CD8-positive, alpha-beta memory T cell (primary cell): ENCODE measurements around the gene FOXO3B. TPM values are rescaled to one million over a fixed set of nuclear protein-coding genes. Genes with fewer than 3 reads are reported as not detected.
"Not testable (repeated sequence)": the region's sequence is repeated elsewhere in the genome, so short reads cannot be mapped to it uniquely, and the experiment has no call there.

Experiments used
- CTCF ChIA-PET: fragments of 350-600 bp; sonication (Branson Sonifier 250); formaldehyde crosslinking; loops from one replicate; lab custom pipeline; 2021; ENCODE audit warnings: antibody characterized with exemption; lab: Charles Lee
- POLR2A ChIA-PET: fragments of 350-600 bp; sonication (Branson Sonifier 250); formaldehyde crosslinking; loops from one replicate; lab custom pipeline; 2021; ENCODE audit warnings: antibody characterized with exemption; lab: Charles Lee
- DNase-seq, 5 donors: peaks; one replicate each; pipeline versions ENCODE4 v3.0.0 to v3.0.0-alpha.2; 2020 to 2022; ENCODE audit warnings: mixed read lengths in 1 of 5
- H3K27ac ChIP-seq: one replicate; pipeline ENCODE4 v1.7.0; 2013; ENCODE audit warnings: low read depth, mild to moderate bottlenecking, low read length, moderate library complexity
- H3K27me3 ChIP-seq: 2 replicates; pipeline ENCODE4 v1.7.0; 2013; ENCODE audit warnings: low read length, mild to moderate bottlenecking; ENCODE audit not compliant: insufficient read depth, poor library complexity, severe bottlenecking
- H3K36me3 ChIP-seq: 2 replicates; pipeline ENCODE4 v1.7.0; 2013; ENCODE audit warnings: mild to moderate bottlenecking, low read length, moderate library complexity; ENCODE audit not compliant: insufficient read depth
- H3K4me1 ChIP-seq: 2 replicates; pipeline ENCODE4 v1.7.0; 2013; ENCODE audit warnings: mild to moderate bottlenecking, low read length, moderate library complexity; ENCODE audit not compliant: insufficient read depth
- H3K4me3 ChIP-seq: 2 replicates; pipeline ENCODE4 v1.7.0; 2013; ENCODE audit warnings: mild to moderate bottlenecking, low read length
- H3K9me3 ChIP-seq: 2 replicates; pipeline ENCODE4 v1.7.0; 2013; ENCODE audit warnings: mild to moderate bottlenecking, low read length
- H3K27ac Mint-ChIP-seq, 8 donors: one replicate each; pipeline ENCODE4 v1.8.0; 2020 to 2021; ENCODE audit warnings: mixed read lengths in 8 of 8, mild to moderate bottlenecking in 6 of 8, inconsistent platforms in 3 of 8, moderate library complexity in 3 of 8
- H3K27me3 Mint-ChIP-seq, 2 donors: one replicate each; pipeline ENCODE4 v1.8.0; 2020 to 2021; ENCODE audit warnings: mixed read lengths in 2 of 2, mild to moderate bottlenecking in 1 of 2, moderate library complexity in 1 of 2
- H3K36me3 Mint-ChIP-seq, 3 donors: one replicate each; pipeline ENCODE4 v1.8.0; 2020 to 2021; ENCODE audit warnings: mixed read lengths in 3 of 3, inconsistent platforms in 1 of 3, mild to moderate bottlenecking in 1 of 3
- H3K4me1 Mint-ChIP-seq, 3 donors: one replicate each; pipeline ENCODE4 v1.8.0; 2020 to 2021; ENCODE audit warnings: mixed read lengths in 3 of 3, inconsistent platforms in 1 of 3, mild to moderate bottlenecking in 1 of 3
- H3K4me3 Mint-ChIP-seq, 7 donors: one replicate each; pipeline ENCODE4 v1.8.0; 2020 to 2021; ENCODE audit warnings: mixed read lengths in 7 of 7, mild to moderate bottlenecking in 6 of 7, moderate library complexity in 4 of 7, inconsistent platforms in 2 of 7
- H3K9me3 Mint-ChIP-seq, 5 donors: one replicate each; pipeline ENCODE4 v1.8.0; 2020 to 2022; ENCODE audit warnings: mixed read lengths in 5 of 5, mild to moderate bottlenecking in 3 of 5, moderate library complexity in 2 of 5, inconsistent platforms in 1 of 5
- polyA plus RNA-seq: library from polyadenylated mRNA; unstranded; fragments of 300-500 nt; fragmentation: Illumina TruSeq; gene quantifications from one replicate; pipeline ENCODE4 v1.2.3, GENCODE V29; 2021
- total RNA-seq, 2 experiments: library from RNA; stranded (reverse); gene quantifications; one replicate each; pipeline ENCODE4 v1.2.3, GENCODE V29; 2021

Gene FOXO3B
- total and polyA plus RNA-seq, 3 experiments from 2014 or later, result 3.8 to 6.1 (median 5.4) TPM

DNA sequence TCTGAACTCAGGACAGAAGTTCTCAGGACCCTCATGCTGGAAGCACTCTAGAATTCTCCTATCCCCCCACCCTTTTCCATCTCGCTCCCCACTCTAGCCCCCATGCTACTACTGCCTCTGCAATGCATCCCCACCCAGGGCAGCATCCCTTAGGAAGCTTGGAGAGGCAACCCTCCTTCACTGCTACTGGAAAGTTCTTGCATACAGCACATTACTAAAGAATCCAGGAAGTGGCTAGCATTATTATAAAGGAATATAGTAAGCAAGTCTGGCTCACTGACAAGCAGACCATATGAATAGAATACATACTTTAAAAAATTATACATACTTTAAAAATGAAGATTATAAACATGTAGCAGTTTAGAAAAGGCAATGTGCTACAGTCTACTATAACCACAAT is 13.5 kb downstream of the FOXO3B start:
- H3K9me3 ChIP-seq, H3K27me3 Mint-ChIP-seq, DNase-seq, CTCF ChIA-PET, POLR2A ChIA-PET, H3K4me3 ChIP-seq, H3K4me3 Mint-ChIP-seq, H3K27ac Mint-ChIP-seq, H3K27ac ChIP-seq, H3K36me3 ChIP-seq, H3K4me1 ChIP-seq, H3K27me3 ChIP-seq, H3K4me1 Mint-ChIP-seq: not testable (repeated sequence)
- Mint-ChIP-seq H3K9me3 (peaks cover 13 to 34% (median 24%) of the 10 kb centered on the region in 5 donors), H3K36me3 (peaks cover 15 to 34% (median 22%) of the 10 kb centered on the region in 3 donors)

DNA sequence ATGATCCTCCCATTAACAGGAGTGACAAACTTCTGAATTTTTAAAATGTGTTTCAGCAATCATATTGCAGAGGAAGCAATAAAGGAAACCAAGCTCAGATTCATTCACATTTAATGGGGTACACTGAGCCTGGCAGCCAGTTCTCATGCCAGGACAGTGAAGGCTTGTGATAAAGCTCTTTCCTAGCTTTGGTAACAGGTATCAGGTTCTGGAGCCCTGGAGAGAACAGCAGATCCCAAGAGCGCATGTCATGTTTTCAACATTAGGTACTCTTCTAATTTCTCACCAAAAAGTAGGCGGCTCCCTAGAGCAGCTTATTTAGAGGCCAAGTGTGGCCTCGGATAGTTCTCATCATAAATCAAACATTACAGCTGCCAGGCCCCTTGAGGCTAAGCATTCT is 14.6 kb downstream of the FOXO3B start:
- H3K4me3 ChIP-seq, H3K27me3 Mint-ChIP-seq, DNase-seq, H3K4me3 Mint-ChIP-seq, H3K36me3 ChIP-seq, H3K9me3 ChIP-seq, CTCF ChIA-PET, H3K27ac ChIP-seq, POLR2A ChIA-PET, H3K27ac Mint-ChIP-seq, H3K27me3 ChIP-seq, H3K4me1 Mint-ChIP-seq, H3K4me1 ChIP-seq: not testable (repeated sequence)
- H3K36me3 Mint-ChIP-seq, result peaks cover 14 to 35% (median 19%) of the 10 kb centered on the region in 3 donors
- peaks cover 23 to 45% (median 35%) of the 10 kb centered on the region in 5 donors for H3K9me3 Mint-ChIP-seq

DNA sequence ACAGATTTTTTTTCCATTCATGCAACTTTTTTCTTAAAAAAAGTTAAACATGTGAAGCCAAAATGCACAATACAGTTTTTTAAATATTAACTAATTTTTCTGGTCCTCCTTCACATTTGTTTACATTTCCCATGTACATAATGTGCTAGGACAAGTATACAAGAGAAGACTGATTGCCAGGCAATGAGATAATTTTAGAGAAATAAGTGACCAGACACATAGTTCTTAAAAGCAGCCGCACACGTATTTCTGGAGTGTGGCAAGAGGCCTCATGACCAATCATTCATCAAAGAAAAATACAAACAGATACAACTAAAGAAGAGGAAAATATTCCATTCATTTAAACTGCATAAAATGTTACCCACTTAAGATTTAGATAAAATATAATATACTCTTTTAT is 15.8 kb downstream of the FOXO3B start:
- Mint-ChIP-seq H3K36me3 (peaks cover 14 to 30% (median 19%) of the 10 kb centered on the region in 3 donors), H3K9me3 (peaks cover 28 to 57% (median 47%) of the 10 kb centered on the region in 5 donors)
- H3K36me3 ChIP-seq, H3K4me3 Mint-ChIP-seq, H3K4me1 Mint-ChIP-seq, CTCF ChIA-PET, H3K27me3 ChIP-seq, POLR2A ChIA-PET, H3K27me3 Mint-ChIP-seq, H3K4me1 ChIP-seq, H3K27ac Mint-ChIP-seq, DNase-seq, H3K4me3 ChIP-seq, H3K27ac ChIP-seq: not testable (repeated sequence)
- peaks cover 17% of the 10 kb centered on the region for H3K9me3 ChIP-seq

DNA sequence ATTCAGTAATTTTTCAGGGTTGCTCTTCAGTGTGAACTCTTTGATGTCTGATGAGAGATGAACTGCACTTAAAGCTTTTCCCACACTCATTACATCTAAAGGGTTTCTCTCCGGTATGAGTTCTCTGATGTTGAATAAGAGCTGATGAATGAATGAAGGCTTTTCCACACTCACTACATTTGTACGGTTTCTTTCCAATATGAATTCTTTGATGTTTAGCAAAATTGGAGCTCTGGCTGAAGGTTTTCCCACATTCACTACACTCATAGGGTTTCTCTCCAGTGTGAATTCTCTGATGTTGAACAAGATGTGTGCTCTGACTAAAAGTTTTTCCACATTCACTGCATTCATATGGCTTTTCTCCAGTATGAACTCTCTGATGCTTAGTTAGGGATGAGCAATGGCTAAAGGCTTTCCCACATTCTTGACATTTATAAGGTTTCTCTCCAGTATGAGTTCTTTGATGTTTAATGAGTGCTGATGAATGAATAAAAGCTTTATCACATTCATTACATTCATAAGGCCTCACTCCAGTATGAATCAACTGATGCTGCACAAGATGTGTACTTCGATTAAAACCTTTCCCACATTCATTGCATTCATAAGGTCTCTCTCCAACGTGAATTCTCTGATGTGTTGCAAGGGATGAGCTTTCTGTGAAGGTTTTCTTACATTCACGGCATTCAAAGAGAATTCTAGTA is 20.0 kb downstream of the FOXO3B start:
- peaks cover 20% of the 10 kb centered on the region for H3K9me3 ChIP-seq
- peaks cover 24 to 61% (median 45%) of the 10 kb centered on the region in 5 donors for H3K9me3 Mint-ChIP-seq
- H3K27me3 Mint-ChIP-seq, POLR2A ChIA-PET, H3K36me3 Mint-ChIP-seq, H3K4me3 ChIP-seq, H3K27ac Mint-ChIP-seq, H3K36me3 ChIP-seq, H3K27ac ChIP-seq, H3K4me1 Mint-ChIP-seq, CTCF ChIA-PET, H3K4me1 ChIP-seq, H3K4me3 Mint-ChIP-seq, H3K27me3 ChIP-seq, DNase-seq: not testable (repeated sequence)

DNA sequence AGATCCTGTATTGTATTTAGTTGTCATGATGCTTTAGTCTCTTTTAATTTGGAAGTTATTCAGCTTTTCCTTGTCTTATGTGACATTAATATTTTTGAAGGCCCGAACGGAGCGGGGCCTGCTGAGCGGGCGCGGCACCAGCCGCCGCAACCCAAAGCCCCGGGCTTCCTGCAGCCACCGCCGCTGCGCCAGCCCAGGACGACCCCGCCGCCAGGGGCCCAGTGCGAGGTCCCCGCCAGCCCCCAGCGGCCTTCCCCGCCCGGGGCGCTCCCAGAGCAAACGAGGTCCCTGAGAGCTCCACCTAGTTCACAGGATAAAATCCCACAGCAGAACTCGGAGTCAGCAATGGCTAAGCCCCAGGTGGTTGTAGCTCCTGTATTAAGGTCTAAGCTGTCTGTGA is 32.0 kb downstream of the FOXO3B start:
- H3K4me3 ChIP-seq, H3K9me3 ChIP-seq, H3K27ac ChIP-seq, DNase-seq, H3K36me3 ChIP-seq, CTCF ChIA-PET, POLR2A ChIA-PET, H3K27me3 ChIP-seq, H3K4me3 Mint-ChIP-seq, H3K9me3 Mint-ChIP-seq, H3K4me1 Mint-ChIP-seq, H3K36me3 Mint-ChIP-seq, H3K27ac Mint-ChIP-seq, H3K27me3 Mint-ChIP-seq, H3K4me1 ChIP-seq: not testable (repeated sequence)

DNA sequence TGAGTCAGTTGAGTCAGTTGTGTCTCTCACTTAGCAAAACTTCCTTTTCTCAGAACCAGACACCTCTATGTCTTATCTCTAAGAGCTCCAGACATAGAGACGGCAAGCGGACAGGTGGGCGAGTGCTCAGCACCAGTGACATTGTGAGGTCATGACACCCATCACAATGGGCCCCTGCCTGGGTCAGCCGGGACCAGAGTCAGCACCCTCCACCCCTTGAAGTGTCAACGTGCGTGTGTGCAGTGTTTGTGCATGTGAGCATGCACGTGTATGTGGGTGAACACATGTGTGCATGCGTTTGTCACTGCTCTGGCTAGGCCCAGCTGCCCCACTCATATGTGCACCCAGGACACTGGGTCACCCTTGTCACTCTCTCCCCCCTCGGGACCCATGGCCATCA is 37.8 kb downstream of the FOXO3B start, which contains the start of gene TBC1D28:
Gene TBC1D28 (minus strand): TSS at position 101 of the 400 bp plus-strand sequence. CDS start 3,039 bp downstream, outside the sequence.
- H3K27ac Mint-ChIP-seq, H3K9me3 Mint-ChIP-seq, H3K27me3 ChIP-seq, H3K36me3 ChIP-seq, H3K4me1 ChIP-seq, H3K9me3 ChIP-seq, H3K27ac ChIP-seq, H3K4me3 ChIP-seq, H3K4me1 Mint-ChIP-seq, H3K27me3 Mint-ChIP-seq, H3K36me3 Mint-ChIP-seq, DNase-seq, CTCF ChIA-PET, POLR2A ChIA-PET: not testable (repeated sequence)
- peak within 1 kb of the TSS in 1 of 7 donors; percentile 40 for H3K4me3 Mint-ChIP-seq

DNA sequence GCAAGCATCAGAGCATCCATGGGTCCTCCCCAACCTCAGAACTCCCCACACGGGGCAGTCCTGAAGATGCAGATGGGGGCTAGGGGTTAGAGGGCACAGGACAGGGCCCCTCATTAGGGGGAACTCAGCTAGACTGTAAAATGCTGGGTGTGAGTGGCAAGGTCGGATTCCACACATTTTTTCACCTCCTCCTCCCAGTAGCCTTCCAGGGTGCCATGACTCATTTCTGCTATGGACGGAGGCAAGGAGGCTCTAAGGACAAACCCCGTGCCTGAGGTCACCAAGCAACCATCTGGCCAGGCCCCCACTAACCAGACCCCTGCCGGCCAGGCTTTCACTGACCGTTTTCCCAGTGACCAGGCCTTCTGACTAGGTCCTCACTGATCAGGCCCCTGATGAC is 39.0 kb downstream of the FOXO3B start:
- POLR2A ChIA-PET, H3K9me3 Mint-ChIP-seq, H3K27me3 ChIP-seq, H3K36me3 Mint-ChIP-seq, H3K27ac ChIP-seq, H3K27me3 Mint-ChIP-seq, CTCF ChIA-PET, DNase-seq, H3K4me1 ChIP-seq, H3K4me3 ChIP-seq, H3K9me3 ChIP-seq, H3K4me3 Mint-ChIP-seq, H3K27ac Mint-ChIP-seq, H3K4me1 Mint-ChIP-seq, H3K36me3 ChIP-seq: not testable (repeated sequence)

DNA sequence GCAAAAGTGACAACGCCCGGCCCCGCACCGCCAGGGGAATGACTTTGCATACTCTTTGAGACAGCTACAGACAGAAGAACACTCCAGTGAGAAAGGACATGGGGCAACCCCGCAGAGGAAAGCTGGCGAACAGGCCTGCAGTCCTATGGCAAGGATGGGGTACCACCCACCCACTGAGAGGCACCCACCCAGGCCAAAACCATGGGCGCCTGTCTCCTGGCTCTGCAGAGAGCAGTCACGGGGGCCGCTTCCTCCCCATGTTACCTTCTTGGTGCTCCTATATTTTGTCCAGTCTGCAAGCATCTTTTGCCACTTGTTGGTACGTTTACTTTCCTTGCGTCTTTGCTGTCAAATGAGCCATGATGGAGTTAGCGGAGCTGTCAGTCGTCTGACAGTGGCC is 43.8 kb downstream of the FOXO3B start:
- POLR2A ChIA-PET, H3K4me3 ChIP-seq, H3K36me3 Mint-ChIP-seq, H3K27ac Mint-ChIP-seq, H3K27ac ChIP-seq, H3K4me1 Mint-ChIP-seq, CTCF ChIA-PET, H3K4me3 Mint-ChIP-seq, H3K36me3 ChIP-seq, H3K9me3 Mint-ChIP-seq, H3K4me1 ChIP-seq, H3K9me3 ChIP-seq, DNase-seq, H3K27me3 ChIP-seq: not testable (repeated sequence)
- H3K27me3 Mint-ChIP-seq, result peaks cover 12% of the 10 kb centered on the region in 2 donors
